H1 (cell line): Measurements from ENCODE around the gene MARVELD2.
"Not testable (repeated sequence)": the region's sequence is repeated elsewhere in the genome, so short reads cannot be mapped to it uniquely, and the experiment has no call there.

Source experiments
- CTCF ChIP-seq, 3 experiments: IDR thresholded peaks; 1 replicate in 2 of 3; 2 replicates in 1 of 3; pipeline versions ENCODE4 v1.5.1 to v1.6.1; 2011; ENCODE audit warnings: low read length in 3 of 3, mild to moderate bottlenecking in 3 of 3, inconsistent platforms in 2 of 3, low read depth in 1 of 3, moderate library complexity in 1 of 3; ENCODE audit not compliant: insufficient read depth in 1 of 3; ENCODE audit errors: control extremely low read depth in 1 of 3
- JUND ChIP-seq: IDR thresholded peaks from 2 replicates; pipeline ENCODE4 v1.6.1; 2011; ENCODE audit warnings: mild to moderate bottlenecking, improper control_type of control experiment, low read length
- POLR2A ChIP-seq, 2 experiments: IDR thresholded peaks; 1 replicate in 1 of 2; 2 replicates in 1 of 2; pipeline ENCODE4 v1.6.1; 2011; ENCODE audit warnings: low read depth in 2 of 2, low read length in 2 of 2, mild to moderate bottlenecking in 2 of 2; ENCODE audit errors: control extremely low read depth in 1 of 2
- RFX5 ChIP-seq: IDR thresholded peaks from 2 replicates; pipeline ENCODE4 v1.6.1; 2011; ENCODE audit warnings: low read depth, low read length, improper control_type of control experiment, borderline replicate concordance
- RXRA ChIP-seq: IDR thresholded peaks from 2 replicates; pipeline ENCODE4 v1.6.1; 2011; ENCODE audit warnings: low read depth, mild to moderate bottlenecking, low read length, moderate library complexity; ENCODE audit not compliant: insufficient read depth
- ZNF274 ChIP-seq: IDR thresholded peaks from 2 replicates; pipeline ENCODE4 v1.7.0; 2012; ENCODE audit warnings: low read length, borderline replicate concordance; ENCODE audit errors: extremely low read depth
- TF ChIP-seq, protein P1 (sequence below): IDR thresholded peaks from 2 replicates; pipeline ENCODE4 v1.6.1; 2011; ENCODE audit warnings: low read depth, mild to moderate bottlenecking, low read length; ENCODE audit not compliant: insufficient read depth

GRCh38 chr5:69450527-69450926, 35.6 kb downstream of the MARVELD2 start:
- not testable (repeated sequence) for TF ChIP-seq CTCF (IDR thresholded peaks at IDR 0.05; ENCODE audit: control extremely low read depth in 1 of 3, insufficient read depth in 1 of 3, low read depth in 1 of 3, low read length in 3 of 3); RFX5; POLR2A (IDR thresholded peaks at IDR 0.05; ENCODE audit: control extremely low read depth in 1 of 2, low read depth in 2 of 2, low read length in 2 of 2); JUND; RXRA; ZNF274
- TF ChIP-seq, protein P1, sequence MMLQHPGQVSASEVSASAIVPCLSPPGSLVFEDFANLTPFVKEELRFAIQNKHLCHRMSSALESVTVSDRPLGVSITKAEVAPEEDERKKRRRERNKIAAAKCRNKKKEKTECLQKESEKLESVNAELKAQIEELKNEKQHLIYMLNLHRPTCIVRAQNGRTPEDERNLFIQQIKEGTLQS = not testable (repeated sequence)
